ENCODE results near the gene OVCH1. TPM values are rescaled to one million over a fixed set of nuclear protein-coding genes. Genes with fewer than 3 reads are reported as not detected.

OVCH1 gene
- total RNA-seq: 1 to 10 TPM in 1 of 2 donors, under 1 TPM in 1; 0.66 to 1.6 TPM
- polyA plus RNA-seq (ENCODE audit: insufficient read length in 2 of 2): 1 to 10 TPM in 1 of 2 donors, under 1 TPM in 1; 0.78 to 1.1 TPM
- long read RNA-seq, donor 1, partial matches to known transcripts: 0 of 1 reads
- long read RNA-seq, donor 1, other reads (novel, unspliced or antisense): 0 of 1 reads
- long read RNA-seq, donor 2: 0 reads
- long read RNA-seq, donor 3: 0 reads
- long read RNA-seq, donor 4: 0 reads

- no peaks in the 10 kb centered on the region for H3K36me3 ChIP-seq (ENCODE audit: control insufficient read depth, insufficient read depth, low read length)
- no peaks in the 10 kb centered on the region for H3K27me3 ChIP-seq (ENCODE audit: control insufficient read depth, insufficient read depth, low read length)
- H3K27ac ChIP-seq (ENCODE audit: low read depth, low read length): no peak within 1 kb of the TSS
- H3K4me3 ChIP-seq (ENCODE audit: low read depth, low read length): no peak within 1 kb of the TSS
- no peak for DNase-seq (ENCODE audit: low read depth in 4 of 6, low spot score in 6 of 6)
- no peaks in the 10 kb centered on the region for H3K4me1 ChIP-seq (ENCODE audit: control insufficient read depth, insufficient read depth, low read length)
- 92% methylated on average over 18 of the region's 18 CpGs for WGBS (ENCODE audit: insufficient coverage)
- no peaks in the 10 kb centered on the region for H3K9me3 ChIP-seq (ENCODE audit: control insufficient read depth, insufficient read depth, low read length)
Measured at GRCh38 chr12:29497588-29497987, at the start of gene OVCH1. Gene OVCH1, minus strand, starts transcription at chr12:29497686. Its CDS starts 0 bp downstream, at chr12:29497686.

- Histone ChIP-seq H3K4me3 (ENCODE audit: low read depth, low read length) (no peak overlapping the region), H3K27ac (ENCODE audit: low read depth, low read length) (no peak overlapping the region), H3K9me3 (ENCODE audit: control insufficient read depth, insufficient read depth, low read length) (no peaks in the 10 kb centered on the region), H3K36me3 (ENCODE audit: control insufficient read depth, insufficient read depth, low read length) (no peaks in the 10 kb centered on the region), H3K4me1 (ENCODE audit: control insufficient read depth, insufficient read depth, low read length) (peaks cover 3% of the 10 kb centered on the region), H3K27me3 (ENCODE audit: control insufficient read depth, insufficient read depth, low read length) (no peaks in the 10 kb centered on the region)
- peak in 1 of 6 donors; percentile 32 for DNase-seq (ENCODE audit: low read depth in 4 of 6, low spot score in 6 of 6)
- no CpG with 5 or more reads among the region's 4 CpGs for WGBS (ENCODE audit: insufficient coverage)
Measured at GRCh38 chr12:29547151-29547632, 49.7 kb upstream of the OVCH1 start.

GRCh38 chr12:29546000-29546399 is 48.5 kb upstream of the OVCH1 start:
- 65% methylated on average over 2 of the region's 2 CpGs for WGBS (ENCODE audit: insufficient coverage)
- no peaks in the 10 kb centered on the region for H3K36me3 ChIP-seq (ENCODE audit: control insufficient read depth, insufficient read depth, low read length)
- H3K27ac ChIP-seq (ENCODE audit: low read depth, low read length): no peak overlapping the region
- peaks cover 3% of the 10 kb centered on the region for H3K4me1 ChIP-seq (ENCODE audit: control insufficient read depth, insufficient read depth, low read length)
- peak in 1 of 6 donors; percentile 49 for DNase-seq (ENCODE audit: low read depth in 4 of 6, low spot score in 6 of 6)
- no peaks in the 10 kb centered on the region for H3K27me3 ChIP-seq (ENCODE audit: control insufficient read depth, insufficient read depth, low read length)
- H3K9me3 ChIP-seq (ENCODE audit: control insufficient read depth, insufficient read depth, low read length): no peaks in the 10 kb centered on the region
- no peak overlapping the region for H3K4me3 ChIP-seq (ENCODE audit: low read depth, low read length)

- H3K9me3 ChIP-seq (ENCODE audit: control insufficient read depth, insufficient read depth, low read length): no peaks in the 10 kb centered on the region
- H3K4me3 ChIP-seq (ENCODE audit: low read depth, low read length): no peak overlapping the region
- no peak overlapping the region for H3K27ac ChIP-seq (ENCODE audit: low read depth, low read length)
- H3K27me3 ChIP-seq (ENCODE audit: control insufficient read depth, insufficient read depth, low read length): no peaks in the 10 kb centered on the region
- WGBS (ENCODE audit: insufficient coverage): 100% methylated on average over 1 of the region's 4 CpGs
- H3K36me3 ChIP-seq (ENCODE audit: control insufficient read depth, insufficient read depth, low read length): no peaks in the 10 kb centered on the region
- peaks cover 3% of the 10 kb centered on the region for H3K4me1 ChIP-seq (ENCODE audit: control insufficient read depth, insufficient read depth, low read length)
- DNase-seq (ENCODE audit: low read depth in 4 of 6, low spot score in 6 of 6): no peak
Measured at GRCh38 chr12:29545102-29545467, 47.6 kb upstream of the OVCH1 start.

GRCh38 chr12:29544428-29545101 is 47.1 kb upstream of the OVCH1 start:
- 76% methylated on average over 3 of the region's 6 CpGs for WGBS (ENCODE audit: insufficient coverage)
- H3K27ac ChIP-seq (ENCODE audit: low read depth, low read length): no peak overlapping the region

GRCh38 chr12:29543036-29543435 is 45.5 kb upstream of the OVCH1 start:
- no peaks in the 10 kb centered on the region for H3K27me3 ChIP-seq (ENCODE audit: control insufficient read depth, insufficient read depth, low read length)
- H3K9me3 ChIP-seq (ENCODE audit: control insufficient read depth, insufficient read depth, low read length): no peaks in the 10 kb centered on the region
- H3K4me1 ChIP-seq (ENCODE audit: control insufficient read depth, insufficient read depth, low read length): peaks cover 3% of the 10 kb centered on the region
- 50% methylated on average over 1 of the region's 4 CpGs for WGBS (ENCODE audit: insufficient coverage)
- H3K27ac ChIP-seq (ENCODE audit: low read depth, low read length): no peak overlapping the region
- no peaks in the 10 kb centered on the region for H3K36me3 ChIP-seq (ENCODE audit: control insufficient read depth, insufficient read depth, low read length)
- no peak for DNase-seq (ENCODE audit: low read depth in 4 of 6, low spot score in 6 of 6)
- no peak overlapping the region for H3K4me3 ChIP-seq (ENCODE audit: low read depth, low read length)

More at GRCh38 chr12:29544428-29545101, 47.1 kb upstream of the OVCH1 start:
- H3K9me3 ChIP-seq (ENCODE audit: control insufficient read depth, insufficient read depth, low read length): no peaks in the 10 kb centered on the region
- H3K27me3 ChIP-seq (ENCODE audit: control insufficient read depth, insufficient read depth, low read length): no peaks in the 10 kb centered on the region
- no peak overlapping the region for H3K4me3 ChIP-seq (ENCODE audit: low read depth, low read length)
- H3K4me1 ChIP-seq (ENCODE audit: control insufficient read depth, insufficient read depth, low read length): peaks cover 3% of the 10 kb centered on the region
- no peak for DNase-seq (ENCODE audit: low read depth in 4 of 6, low spot score in 6 of 6)
- H3K36me3 ChIP-seq (ENCODE audit: control insufficient read depth, insufficient read depth, low read length): no peaks in the 10 kb centered on the region

GRCh38 chr12:29537298-29537697 is 39.8 kb upstream of the OVCH1 start:
- no peaks in the 10 kb centered on the region for H3K36me3 ChIP-seq (ENCODE audit: control insufficient read depth, insufficient read depth, low read length)
- H3K4me3 ChIP-seq (ENCODE audit: low read depth, low read length): no peak overlapping the region
- H3K27ac ChIP-seq (ENCODE audit: low read depth, low read length): no peak overlapping the region
- no peaks in the 10 kb centered on the region for H3K9me3 ChIP-seq (ENCODE audit: control insufficient read depth, insufficient read depth, low read length)
- no peaks in the 10 kb centered on the region for H3K27me3 ChIP-seq (ENCODE audit: control insufficient read depth, insufficient read depth, low read length)
- no peak for DNase-seq (ENCODE audit: low read depth in 4 of 6, low spot score in 6 of 6)
- WGBS (ENCODE audit: insufficient coverage): 80% methylated on average over 1 of the region's 2 CpGs
- H3K4me1 ChIP-seq (ENCODE audit: control insufficient read depth, insufficient read depth, low read length): no peaks in the 10 kb centered on the region

GRCh38 chr12:29534935-29535334 is 37.4 kb upstream of the OVCH1 start:
- Histone ChIP-seq H3K9me3 (ENCODE audit: control insufficient read depth, insufficient read depth, low read length) (no peaks in the 10 kb centered on the region), H3K27ac (ENCODE audit: low read depth, low read length) (no peak overlapping the region), H3K4me1 (ENCODE audit: control insufficient read depth, insufficient read depth, low read length) (no peaks in the 10 kb centered on the region), H3K27me3 (ENCODE audit: control insufficient read depth, insufficient read depth, low read length) (no peaks in the 10 kb centered on the region), H3K4me3 (ENCODE audit: low read depth, low read length) (no peak overlapping the region), H3K36me3 (ENCODE audit: control insufficient read depth, insufficient read depth, low read length) (no peaks in the 10 kb centered on the region)
- DNase-seq (ENCODE audit: low read depth in 4 of 6, low spot score in 6 of 6): peak in 2 of 6 donors; percentile 10 to 68
- no CpG with 5 or more reads among the region's 2 CpGs for WGBS (ENCODE audit: insufficient coverage)

- 30% methylated on average over 3 of the region's 4 CpGs for WGBS (ENCODE audit: insufficient coverage)
Measured at GRCh38 chr12:29533815-29534489, 36.5 kb upstream of the OVCH1 start.

More at GRCh38 chr12:29533815-29534489, 36.5 kb upstream of the OVCH1 start:
- Histone ChIP-seq H3K4me1 (ENCODE audit: control insufficient read depth, insufficient read depth, low read length) (no peaks in the 10 kb centered on the region), H3K4me3 (ENCODE audit: low read depth, low read length) (no peak overlapping the region), H3K27me3 (ENCODE audit: control insufficient read depth, insufficient read depth, low read length) (no peaks in the 10 kb centered on the region), H3K27ac (ENCODE audit: low read depth, low read length) (no peak overlapping the region), H3K36me3 (ENCODE audit: control insufficient read depth, insufficient read depth, low read length) (no peaks in the 10 kb centered on the region), H3K9me3 (ENCODE audit: control insufficient read depth, insufficient read depth, low read length) (no peaks in the 10 kb centered on the region)
- DNase-seq (ENCODE audit: low read depth in 4 of 6, low spot score in 6 of 6): no peak

Measured in spinal cord (tissue), 10 donors.